ENCODE data around the gene KCNQ5. TPM values are rescaled to one million over a fixed set of nuclear protein-coding genes. Genes with fewer than 3 reads are reported as not detected.

The KCNQ5 gene
- total RNA-seq, 1 experiment from 2014 or later: 4.4 TPM

- no peak for DNase-seq (ENCODE audit: low read depth)
Observed at GRCh38 chr6:72793641-72794395, 172.0 kb downstream of the KCNQ5 start.

DNA sequence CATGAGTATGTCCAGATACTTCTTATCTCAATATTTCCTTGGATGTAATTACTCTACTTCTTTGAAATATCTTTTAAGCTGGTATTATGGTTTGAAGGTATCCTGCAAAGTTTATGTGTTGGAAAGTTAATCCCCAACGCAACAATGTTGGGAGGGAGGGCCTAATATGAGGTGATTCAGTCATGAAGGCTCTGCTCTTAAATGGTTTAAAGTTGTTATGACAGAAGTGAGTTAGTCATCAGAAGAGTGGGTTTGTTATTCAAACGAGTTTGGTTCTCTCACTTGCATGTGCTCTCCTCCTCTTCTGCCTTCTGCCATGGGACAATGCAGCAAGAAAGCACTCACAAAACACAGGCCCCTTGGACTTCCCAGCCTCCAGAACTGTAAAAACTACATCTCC lies 176.3 kb downstream of the KCNQ5 start:
- DNase-seq (ENCODE audit: low read depth): peak; percentile 55

GRCh38 chr6:72809746-72810379 lies 188.0 kb downstream of the KCNQ5 start:
- no peak for DNase-seq (ENCODE audit: low read depth)

GRCh38 chr6:72810571-72811280 lies 188.9 kb downstream of the KCNQ5 start:
- DNase-seq (ENCODE audit: low read depth): no peak

DNA sequence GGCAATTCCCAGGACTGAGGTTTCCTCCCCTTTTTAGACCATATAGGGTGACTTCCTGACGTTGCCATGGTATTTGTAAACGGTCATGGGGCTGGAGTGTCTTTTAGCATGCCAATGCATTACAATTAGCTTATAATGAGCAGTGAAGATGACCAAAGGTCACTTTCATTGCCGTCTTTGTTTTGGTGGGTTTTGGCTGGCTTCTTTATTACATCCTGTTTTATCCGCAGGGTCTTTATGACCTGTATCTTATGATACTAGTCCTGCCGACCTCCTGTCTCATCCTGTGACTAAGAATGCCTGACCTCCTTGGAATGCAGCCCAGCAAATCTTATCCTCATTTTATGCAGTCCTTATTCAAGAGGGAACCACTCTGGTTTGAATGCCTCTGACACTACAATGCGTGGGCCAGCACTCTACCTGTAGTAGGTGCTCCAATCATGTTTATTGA lies 190.1 kb downstream of the KCNQ5 start:
- DNase-seq (ENCODE audit: low read depth): peak; percentile 84

GRCh38 chr6:72813807-72814596 lies 192.1 kb downstream of the KCNQ5 start:
- DNase-seq (ENCODE audit: low read depth): no peak

DNA sequence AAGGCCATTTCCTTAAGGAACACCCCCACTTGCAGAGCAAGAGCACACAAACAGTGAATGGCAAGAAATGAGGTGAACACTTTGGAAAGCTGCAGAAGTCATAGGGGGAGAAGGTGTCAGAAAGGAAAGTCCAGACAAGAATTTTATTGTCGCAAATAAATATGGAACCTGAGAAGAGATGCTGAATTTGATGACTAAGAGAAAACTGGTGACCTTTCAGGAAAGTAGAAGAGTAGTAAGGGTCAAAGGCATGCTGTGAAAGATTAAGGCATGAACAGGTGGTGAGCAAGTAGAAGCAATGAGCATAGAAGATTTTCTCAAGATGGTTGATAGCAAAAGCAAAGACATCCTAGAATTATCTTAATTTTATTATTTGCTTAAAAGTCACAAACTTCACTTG lies 194.2 kb downstream of the KCNQ5 start:
- no peak for DNase-seq (ENCODE audit: low read depth)

- no peak for DNase-seq (ENCODE audit: low read depth)
Observed at GRCh38 chr6:72817208-72817607, 195.3 kb downstream of the KCNQ5 start.

DNA sequence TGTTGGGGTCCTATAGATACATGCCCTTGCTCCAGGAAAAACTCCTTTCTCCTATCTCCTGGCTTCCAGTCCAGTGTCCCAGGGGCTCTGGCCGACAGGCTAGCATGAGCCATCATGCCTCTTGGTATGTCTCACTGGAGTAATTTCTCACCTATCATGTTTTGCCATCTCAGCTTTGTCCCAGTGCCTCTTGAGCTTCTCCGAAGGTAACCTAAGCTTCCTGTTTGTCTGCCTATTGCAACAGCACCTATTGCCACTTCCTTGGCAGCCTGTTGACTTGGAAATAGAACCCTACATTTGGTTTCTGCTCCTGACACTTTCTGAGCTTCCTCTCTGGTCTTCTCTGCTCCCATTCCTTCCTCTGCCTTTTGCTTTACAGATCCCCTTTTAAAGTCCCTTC lies 197.7 kb downstream of the KCNQ5 start:
- no peak for DNase-seq (ENCODE audit: low read depth)

- DNase-seq (ENCODE audit: low read depth): no peak
Observed at GRCh38 chr6:72820153-72820552, 198.3 kb downstream of the KCNQ5 start.

GRCh38 chr6:72820906-72821305 lies 199.0 kb downstream of the KCNQ5 start:
- no peak for DNase-seq (ENCODE audit: low read depth)

GRCh38 chr6:72822023-72822422 lies 200.2 kb downstream of the KCNQ5 start:
- no peak for DNase-seq (ENCODE audit: low read depth)

GRCh38 chr6:72822691-72823090 lies 200.8 kb downstream of the KCNQ5 start:
- DNase-seq (ENCODE audit: low read depth): no peak

DNA sequence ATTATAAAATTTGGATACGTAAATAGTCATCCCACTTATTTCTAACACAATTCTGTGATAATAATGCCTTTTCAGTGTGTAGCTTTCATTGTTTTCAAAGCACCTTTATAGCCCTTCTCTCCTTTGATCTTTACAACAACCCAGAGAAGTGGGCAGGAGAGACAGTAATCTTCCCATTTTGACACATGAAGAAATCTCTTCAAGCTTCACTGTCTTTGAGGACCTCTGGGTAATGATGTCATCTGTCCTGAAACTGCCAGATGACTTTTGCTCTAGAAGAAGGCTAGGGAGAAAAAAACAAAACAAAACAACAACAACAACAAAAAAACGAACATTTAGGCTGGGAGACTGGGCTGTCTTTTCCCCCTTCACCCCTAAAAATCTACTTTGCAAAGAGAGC lies 203.0 kb downstream of the KCNQ5 start:
- no peak for DNase-seq (ENCODE audit: low read depth)

DNA sequence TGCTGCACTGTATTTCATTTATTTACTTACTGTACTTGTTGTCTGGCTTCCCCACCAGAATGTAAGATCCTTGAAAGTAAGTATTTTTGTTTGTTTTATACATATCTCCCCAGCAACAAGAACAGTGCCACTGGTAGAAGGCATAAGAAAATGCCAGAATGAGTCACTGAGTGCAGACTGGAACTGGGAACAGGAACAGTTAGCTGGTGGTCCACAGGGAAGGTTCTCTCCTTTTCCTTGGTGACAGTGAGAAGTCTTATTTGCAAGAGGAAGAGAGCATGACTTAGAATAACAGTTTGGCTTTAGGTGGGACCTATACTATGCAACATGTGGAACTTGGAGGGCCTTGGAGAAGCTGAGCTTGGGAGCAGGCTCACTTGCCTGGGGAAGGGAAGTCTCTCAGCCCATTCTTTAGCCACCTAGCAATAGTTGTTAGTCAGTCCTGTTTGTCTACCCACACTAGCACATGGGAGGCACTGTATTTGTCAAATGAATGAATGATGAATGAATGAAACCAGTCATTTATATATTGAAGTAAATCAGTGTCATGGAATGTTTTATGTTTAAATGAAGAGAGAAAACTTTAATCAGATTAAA lies 203.5 kb downstream of the KCNQ5 start:
- peak; percentile 63 for DNase-seq (ENCODE audit: low read depth)

GRCh38 chr6:72826037-72826436 lies 204.2 kb downstream of the KCNQ5 start:
- DNase-seq (ENCODE audit: low read depth): peak; percentile 37

DNA sequence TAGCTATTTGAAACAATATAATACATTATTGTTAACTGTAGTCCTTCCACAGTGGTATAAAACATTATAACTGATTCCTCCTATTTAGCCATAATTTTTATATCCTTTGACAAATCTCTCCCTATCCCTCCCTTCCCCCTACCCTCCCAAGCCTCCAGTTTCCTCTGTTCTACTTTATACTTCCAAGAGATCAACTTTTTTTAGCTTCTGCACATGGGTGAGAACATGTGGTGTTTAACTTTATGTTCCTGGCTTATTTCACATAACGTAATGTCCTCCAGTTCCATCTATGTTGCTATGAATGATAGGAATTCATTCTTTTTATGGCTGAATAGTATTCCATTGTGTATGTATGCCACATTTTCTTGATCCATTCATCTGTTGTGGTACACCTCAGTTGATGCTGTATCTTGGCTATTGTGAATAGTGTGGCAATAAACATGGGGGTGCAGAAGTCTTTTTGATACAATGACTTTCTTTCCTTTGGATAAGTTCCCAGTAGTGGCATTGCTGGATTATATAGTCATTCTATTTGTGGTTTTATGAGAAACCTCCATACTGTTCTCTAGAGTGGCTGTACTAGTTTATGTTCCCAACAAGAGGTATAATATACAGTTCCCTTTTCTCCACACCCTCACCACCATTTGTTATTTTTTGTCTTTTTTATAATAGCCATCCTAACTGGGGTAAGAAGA lies 205.0 kb downstream of the KCNQ5 start:
- peak; percentile 75 for DNase-seq (ENCODE audit: low read depth)

- DNase-seq (ENCODE audit: low read depth): no peak
Observed at GRCh38 chr6:72828904-72829303, 207.0 kb downstream of the KCNQ5 start.

GRCh38 chr6:72832271-72832670 lies 210.4 kb downstream of the KCNQ5 start:
- DNase-seq (ENCODE audit: low read depth): no peak

- no peak for DNase-seq (ENCODE audit: low read depth)
Observed at GRCh38 chr6:72835749-72836148, 213.9 kb downstream of the KCNQ5 start.

- DNase-seq (ENCODE audit: low read depth): no peak
Observed at GRCh38 chr6:72836971-72837370, 215.1 kb downstream of the KCNQ5 start.

Data from Daoy (cell line).